Gastroesophageal sphincter (tissue), 3 donors: ENCODE data around the gene MPZL1.

ENCODE experiments used
- CTCF ChIP-seq, 4 experiments: fragments of 200-600 bp in 2 of 4; fragments of 450-650 bp in 2 of 4; sonication (generic) in 1 of 4; IDR thresholded peaks; one replicate each; pipeline ENCODE4 v1.5.1; 2017 to 2019; ENCODE audit warnings: antibody characterized with exemption in 4 of 4, mild to moderate bottlenecking in 2 of 4, moderate library complexity in 2 of 4
- EP300 ChIP-seq: sonication (generic); formaldehyde crosslinking; IDR thresholded peaks from one replicate; pipeline ENCODE4 v1.6.1; 2017; ENCODE audit warnings: antibody characterized with exemption, mild to moderate bottlenecking
- POLR2A ChIP-seq, 2 donors: fragments of 450-650 bp; IDR thresholded peaks; one replicate each; pipeline ENCODE4 v1.6.1; 2017; ENCODE audit warnings: antibody characterized with exemption in 2 of 2, mild to moderate bottlenecking in 2 of 2, moderate library complexity in 1 of 2
- POLR2AphosphoS5 ChIP-seq: sonication (generic); formaldehyde crosslinking; IDR thresholded peaks from one replicate; pipeline ENCODE4 v1.6.1; 2017; ENCODE audit warnings: antibody characterized with exemption

- TF ChIP-seq POLR2A (IDR thresholded peaks at IDR 0.05), result no peak
- TF ChIP-seq CTCF (IDR thresholded peaks at IDR 0.05), result no peak
- TF ChIP-seq POLR2AphosphoS5, result no peak
- no peak for TF ChIP-seq EP300
Observed at GRCh38 chr1:167738158-167738557, 16.4 kb downstream of the MPZL1 start.
